Mucosa of descending colon (tissue), 3 donors: Measurements from ENCODE around the gene RNF7. TPM values are rescaled to one million over a fixed set of nuclear protein-coding genes. Genes with fewer than 3 reads are reported as not detected.
A peak's percentile ranks its signal among the peaks of the same experiment; 100 is the strongest.
"Not testable (repeated sequence)": the region's sequence is repeated elsewhere in the genome, so short reads cannot be mapped to it uniquely, and the experiment has no call there.

ENCODE experiments used
- ATAC-seq: fragments of 200-7000 bp; cut with Tn5 transposase; one replicate; pipeline ENCODE4 v1.9.1; 2020; ENCODE audit warnings: mild to moderate bottlenecking, moderate library complexity
- DNase-seq, 3 donors: peaks; one replicate each; pipeline ENCODE4 v3.0.0-alpha.2; 2020
- H3K36me3 ChIP-seq: fragments of 200-600 bp; one replicate; pipeline ENCODE4 v1.8.0; 2021; ENCODE audit warnings: low read depth, mild to moderate bottlenecking
- H3K4me1 ChIP-seq: fragments of 200-600 bp; one replicate; pipeline ENCODE4 v1.8.0; 2021; ENCODE audit warnings: low read depth, mild to moderate bottlenecking
- H3K4me3 ChIP-seq: fragments of 200-600 bp; one replicate; pipeline ENCODE4 v1.8.0; 2021; ENCODE audit warnings: mild to moderate bottlenecking
- H3K9me3 ChIP-seq: fragments of 200-600 bp; one replicate; pipeline ENCODE4 v1.8.0; 2021; ENCODE audit warnings: mild to moderate bottlenecking
- CTCF ChIP-seq: fragments of 200-600 bp; IDR thresholded peaks from one replicate; pipeline ENCODE4 v1.8.0; 2022; ENCODE audit warnings: antibody characterized with exemption, mild to moderate bottlenecking
- intact Hi-C, 2 donors: fragments of 100-400 bp; cut with DNase I in 1 of 2; cut with micrococcal nuclease in 1 of 2; formaldehyde crosslinking; loops; one replicate each; pipeline versions ENCODE4 v1.11.0 to v1.11.1; 2022; cut with DNase I, micrococcal nuclease
- total RNA-seq, 3 donors: library from RNA; stranded (reverse); fragmentation: NEBNext Ultra II Directional in 2 of 3; extraction: Animal tissue kit (Norgen Biotek cat#: 25700) in 2 of 3; gene quantifications; one replicate each; pipeline versions ENCODE4 v1.2.1 to v1.2.4, GENCODE V29; 2021 to 2023
- donor health status: DM: no; HTN: no; CAD: no; lungs with moderate emphysema.
- donor health status: DM: no; HTN: no; CAD: no.
- donor health status: DM: no; HTN: yes; CAD: no.

The RNF7 gene
- total RNA-seq, 3 donors from 2014 or later = 107 to 144 (median 112) TPM

- H3K9me3 ChIP-seq = no peaks in the 10 kb centered on the region
- no peak for ATAC-seq
- no peak for DNase-seq
- no peaks in the 10 kb centered on the region for H3K36me3 ChIP-seq
- no peak for TF ChIP-seq CTCF
- no peaks in the 10 kb centered on the region for H3K4me1 ChIP-seq
- no peak overlapping the region for H3K4me3 ChIP-seq
- intact Hi-C loops = no loop called here
Observed at GRCh38 chr3:141784096-141784495, 46.0 kb downstream of the RNF7 start.

- intact Hi-C loops = no loop called here
- TF ChIP-seq CTCF = no peak
Observed at GRCh38 chr3:141784531-141784930, 46.4 kb downstream of the RNF7 start.

GRCh38 chr3:141788149-141788548, 50.1 kb downstream of the RNF7 start:
- Histone ChIP-seq H3K36me3 (no peaks in the 10 kb centered on the region), H3K9me3 (no peaks in the 10 kb centered on the region), H3K4me1 (no peaks in the 10 kb centered on the region), H3K4me3 (no peak overlapping the region)
- intact Hi-C loops = no loop called here
- TF ChIP-seq CTCF = no peak
- DNase-seq (no peak), ATAC-seq (no peak)

More at GRCh38 chr3:141784531-141784930, 46.4 kb downstream of the RNF7 start:
- Histone ChIP-seq H3K4me3 (no peak overlapping the region), H3K9me3 (no peaks in the 10 kb centered on the region), H3K36me3 (no peaks in the 10 kb centered on the region), H3K4me1 (no peaks in the 10 kb centered on the region)
- no peak for ATAC-seq
- no peak for DNase-seq

- ATAC-seq, H3K36me3 ChIP-seq, intact Hi-C loops, H3K9me3 ChIP-seq, H3K4me1 ChIP-seq, H3K4me3 ChIP-seq, DNase-seq: not testable (repeated sequence)
Observed at GRCh38 chr3:141788750-141789149, 50.7 kb downstream of the RNF7 start.

GRCh38 chr3:141789281-141789680, 51.2 kb downstream of the RNF7 start:
- Histone ChIP-seq H3K4me3 (no peak overlapping the region), H3K4me1 (no peaks in the 10 kb centered on the region), H3K36me3 (no peaks in the 10 kb centered on the region), H3K9me3 (no peaks in the 10 kb centered on the region)
- ATAC-seq (peak; percentile 45), DNase-seq (no peak)
- intact Hi-C loops = no loop called here
- TF ChIP-seq CTCF = no peak

- no peak for DNase-seq
- H3K36me3 ChIP-seq = no peaks in the 10 kb centered on the region
- no peaks in the 10 kb centered on the region for H3K9me3 ChIP-seq
- intact Hi-C loops = no loop called here
- TF ChIP-seq CTCF = no peak
- ATAC-seq = no peak
- H3K4me3 ChIP-seq = no peak overlapping the region
- H3K4me1 ChIP-seq = no peaks in the 10 kb centered on the region
Observed at GRCh38 chr3:141790171-141790570, 52.1 kb downstream of the RNF7 start.
